HepG2 (cell line): ENCODE results near the gene PARP6. TPM values are rescaled to one million over a fixed set of nuclear protein-coding genes. Genes with fewer than 3 reads are reported as not detected.

Source experiments
- AGO1 ChIP-seq: fragments of 200-400 bp; formaldehyde crosslinking; IDR thresholded peaks from 2 replicates; pipeline ENCODE4 v1.6.1; 2017; ENCODE audit warnings: mild to moderate bottlenecking, low read depth, low read length, moderate library complexity; ENCODE audit not compliant: poor library complexity, severe bottlenecking
- CREM ChIP-seq, 2 experiments: sonication (generic) in 1 of 2; formaldehyde crosslinking in 1 of 2; IDR thresholded peaks; 2 replicates each; pipeline versions ENCODE4 v1.4.0 to v1.6.1; 2016 to 2020; ENCODE audit warnings: antibody characterized with exemption in 1 of 2, mild to moderate bottlenecking in 1 of 2, missing genetic modification reagents in 1 of 2
- EP300 ChIP-seq, 3 experiments: sonication (generic) in 1 of 3; formaldehyde crosslinking in 1 of 3; IDR thresholded peaks; 2 replicates each; pipeline versions ENCODE4 v1.5.1 to v1.6.1; 2011 to 2020; ENCODE audit warnings: low read depth in 2 of 3, low read length in 2 of 3, borderline replicate concordance in 1 of 3, improper control_type of control experiment in 1 of 3, mild to moderate bottlenecking in 1 of 3, missing genetic modification reagents in 1 of 3, moderate library complexity in 1 of 3
- ERF ChIP-seq: IDR thresholded peaks from 2 replicates; pipeline ENCODE4 v1.6.1; 2018; ENCODE audit warnings: missing biosample characterization, missing genetic modification reagents
- FOSL2 ChIP-seq: sonication (generic); formaldehyde crosslinking; IDR thresholded peaks from 2 replicates; pipeline ENCODE4 v1.4.0; 2020; ENCODE audit warnings: missing genetic modification reagents
- HNF4A ChIP-seq: sonication (generic); formaldehyde crosslinking; IDR thresholded peaks from 2 replicates; pipeline ENCODE4 v1.4.0; 2020; ENCODE audit warnings: missing genetic modification reagents
- JUN ChIP-seq: sonication (generic); formaldehyde crosslinking; IDR thresholded peaks from 2 replicates; pipeline ENCODE4 v1.4.0; 2020; ENCODE audit warnings: mild to moderate bottlenecking, missing genetic modification reagents
- MZF1 ChIP-seq: sonication (generic); formaldehyde crosslinking; IDR thresholded peaks from 2 replicates; pipeline ENCODE4 v1.8.1; 2023; ENCODE audit warnings: mild to moderate bottlenecking, missing genetic modification reagents, borderline replicate concordance
- NCOR1 ChIP-seq: fragments of 200-600 bp; sonication (generic); IDR thresholded peaks from 2 replicates; pipeline ENCODE4 v1.7.0; 2017; ENCODE audit warnings: antibody characterized with exemption, low read length, borderline replicate concordance
- SP2 ChIP-seq: sonication (generic); formaldehyde crosslinking; IDR thresholded peaks from 2 replicates; pipeline ENCODE4 v1.5.1; 2020; ENCODE audit warnings: mild to moderate bottlenecking, missing genetic modification reagents
- ZFP82 ChIP-seq: sonication (generic); formaldehyde crosslinking; IDR thresholded peaks from 2 replicates; pipeline ENCODE4 v1.5.1; 2020; ENCODE audit warnings: mild to moderate bottlenecking, missing genetic modification reagents, borderline replicate concordance
- ZNF234 ChIP-seq: sonication (generic); formaldehyde crosslinking; conservative IDR thresholded peaks from 2 replicates; pipeline ENCODE4 v1.5.1; 2020; ENCODE audit warnings: mild to moderate bottlenecking, missing genetic modification reagents
- ZNF34 ChIP-seq: sonication (generic); formaldehyde crosslinking; IDR thresholded peaks from 2 replicates; pipeline ENCODE4 v1.4.0; 2020; ENCODE audit warnings: mild to moderate bottlenecking, missing genetic modification reagents, borderline replicate concordance
- ZNF343 ChIP-seq: sonication (generic); formaldehyde crosslinking; IDR thresholded peaks from 2 replicates; pipeline ENCODE4 v1.4.0; 2020; ENCODE audit warnings: mild to moderate bottlenecking, missing genetic modification reagents
- ZNF496 ChIP-seq: sonication (generic); formaldehyde crosslinking; IDR thresholded peaks from 2 replicates; pipeline ENCODE4 v1.8.1; 2023; ENCODE audit warnings: mild to moderate bottlenecking, moderate library complexity, missing genetic modification reagents; ENCODE audit not compliant: insufficient replicate concordance
- ZNF501 ChIP-seq: sonication (generic); formaldehyde crosslinking; IDR thresholded peaks from 2 replicates; pipeline ENCODE4 v1.5.1; 2020; ENCODE audit warnings: mild to moderate bottlenecking, moderate library complexity, missing genetic modification reagents
- ZNF605 ChIP-seq: sonication (generic); formaldehyde crosslinking; IDR thresholded peaks from 2 replicates; pipeline ENCODE4 v1.8.0; 2022; ENCODE audit warnings: mild to moderate bottlenecking, missing genetic modification reagents
- ZNF672 ChIP-seq: sonication (generic); formaldehyde crosslinking; IDR thresholded peaks from 2 replicates; pipeline ENCODE4 v1.8.1; 2022; ENCODE audit warnings: missing genetic modification reagents
- ZNF761 ChIP-seq: sonication (generic); formaldehyde crosslinking; conservative IDR thresholded peaks from 2 replicates; pipeline ENCODE4 v1.4.0; 2020; ENCODE audit warnings: mild to moderate bottlenecking, missing genetic modification reagents
- ZNF775 ChIP-seq: sonication (generic); formaldehyde crosslinking; IDR thresholded peaks from 2 replicates; pipeline ENCODE4 v1.4.0; 2020; ENCODE audit warnings: missing genetic modification reagents, mild to moderate bottlenecking, moderate library complexity, borderline replicate concordance
- ZNF777 ChIP-seq: sonication (generic); formaldehyde crosslinking; IDR thresholded peaks from 2 replicates; pipeline ENCODE4 v1.4.0; 2020; ENCODE audit warnings: missing genetic modification reagents
- ZNF782 ChIP-seq: sonication (generic); formaldehyde crosslinking; IDR thresholded peaks from 2 replicates; pipeline ENCODE4 v1.4.0; 2020; ENCODE audit warnings: missing genetic modification reagents, mild to moderate bottlenecking, borderline replicate concordance
- polyA plus RNA-seq, 8 experiments: library from polyadenylated mRNA; depleted of rRNA in 3 of 8; stranded (reverse) in 7 of 8; unstranded in 1 of 8; fragments of >200 nt; fragmentation: Illumina TruSeq in 4 of 8; extraction: Trizol in 4 of 8; gene quantifications; 2 replicates each; pipeline versions ENCODE4 v1.2.1 to v1.2.3, GENCODE V29; 2011 to 2016; ENCODE audit warnings: low read depth in 4 of 8, missing spikeins in 1 of 8, mixed read lengths in 1 of 8; ENCODE audit not compliant: insufficient read depth in 1 of 8
- total RNA-seq, 5 experiments: library from RNA; depleted of rRNA; stranded (reverse); fragments of >200 nt; fragmentation: Illumina TruSeq; extraction: Trizol; gene quantifications; 2 replicates each; pipeline ENCODE4 v1.2.3, GENCODE V29; 2016; ENCODE audit warnings: low read depth in 1 of 5
- TF ChIP-seq, protein P1 (sequence below): sonication (generic); formaldehyde crosslinking; IDR thresholded peaks from 2 replicates; pipeline ENCODE4 v1.4.0; 2020; ENCODE audit warnings: mild to moderate bottlenecking, missing genetic modification reagents
- TF ChIP-seq, protein P2 (sequence below): sonication (generic); formaldehyde crosslinking; IDR thresholded peaks from 2 replicates; pipeline ENCODE4 v1.8.0; 2022; ENCODE audit warnings: mild to moderate bottlenecking, missing genetic modification reagents; ENCODE audit not compliant: insufficient replicate concordance
- TF ChIP-seq, protein P3 (sequence below): IDR thresholded peaks from 2 replicates; pipeline ENCODE4 v1.6.1; 2016; ENCODE audit warnings: low read depth, borderline replicate concordance
- TF ChIP-seq, protein P4 (sequence below): sonication (generic); formaldehyde crosslinking; IDR thresholded peaks from 2 replicates; pipeline ENCODE4 v1.8.1; 2022; ENCODE audit warnings: mild to moderate bottlenecking, missing genetic modification reagents

The PARP6 gene
- total and polyA plus RNA-seq, 2 of the 13 experiments (the other 11 are each of a cell fraction or from before 2014, with no cell fraction given) = 0.22 to 0.87 TPM

DNA sequence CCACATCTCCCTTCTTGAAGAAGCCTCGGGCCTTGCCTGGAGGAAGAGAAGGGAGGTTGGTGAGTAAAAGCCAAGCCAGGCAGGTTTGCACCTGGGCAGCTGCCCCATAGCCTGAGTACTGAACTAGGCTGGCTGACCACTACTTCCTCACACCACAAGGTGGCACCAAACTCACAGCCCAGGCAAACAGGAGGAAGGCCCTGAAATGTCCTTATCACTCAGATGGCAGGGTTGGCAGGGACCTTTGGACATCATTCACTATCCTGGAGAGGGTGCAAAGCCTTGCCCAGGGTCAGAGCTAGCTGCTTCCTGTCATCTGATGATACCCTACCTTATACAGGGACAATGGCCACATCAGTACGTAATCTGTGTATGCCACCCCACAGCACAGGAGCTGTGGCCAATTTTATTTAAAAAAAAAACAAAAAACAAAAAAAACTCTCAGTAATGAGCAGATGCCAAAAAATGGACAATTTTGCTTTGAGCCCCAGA is 72.6 kb downstream of the PARP6 start (continued):
- TF ChIP-seq FOSL2 (CRISPR knock-in tag) = 0 out of 2 replicates have a peak, but pooled peaks have one; percentile 33
- TF ChIP-seq, protein P1, sequence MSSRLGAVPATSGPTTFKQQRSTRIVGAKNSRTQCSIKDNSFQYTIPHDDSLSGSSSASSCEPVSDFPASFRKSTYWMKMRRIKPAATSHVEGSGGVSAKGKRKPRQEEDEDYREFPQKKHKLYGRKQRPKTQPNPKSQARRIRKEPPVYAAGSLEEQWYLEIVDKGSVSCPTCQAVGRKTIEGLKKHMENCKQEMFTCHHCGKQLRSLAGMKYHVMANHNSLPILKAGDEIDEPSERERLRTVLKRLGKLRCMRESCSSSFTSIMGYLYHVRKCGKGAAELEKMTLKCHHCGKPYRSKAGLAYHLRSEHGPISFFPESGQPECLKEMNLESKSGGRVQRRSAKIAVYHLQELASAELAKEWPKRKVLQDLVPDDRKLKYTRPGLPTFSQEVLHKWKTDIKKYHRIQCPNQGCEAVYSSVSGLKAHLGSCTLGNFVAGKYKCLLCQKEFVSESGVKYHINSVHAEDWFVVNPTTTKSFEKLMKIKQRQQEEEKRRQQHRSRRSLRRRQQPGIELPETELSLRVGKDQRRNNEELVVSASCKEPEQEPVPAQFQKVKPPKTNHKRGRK (CRISPR knock-in tag) = no peak
- TF ChIP-seq AGO1 = no peak
- no peak for TF ChIP-seq ZNF34 (CRISPR knock-in tag)
- TF ChIP-seq ZNF775 = no peak
- TF ChIP-seq, protein P2, sequence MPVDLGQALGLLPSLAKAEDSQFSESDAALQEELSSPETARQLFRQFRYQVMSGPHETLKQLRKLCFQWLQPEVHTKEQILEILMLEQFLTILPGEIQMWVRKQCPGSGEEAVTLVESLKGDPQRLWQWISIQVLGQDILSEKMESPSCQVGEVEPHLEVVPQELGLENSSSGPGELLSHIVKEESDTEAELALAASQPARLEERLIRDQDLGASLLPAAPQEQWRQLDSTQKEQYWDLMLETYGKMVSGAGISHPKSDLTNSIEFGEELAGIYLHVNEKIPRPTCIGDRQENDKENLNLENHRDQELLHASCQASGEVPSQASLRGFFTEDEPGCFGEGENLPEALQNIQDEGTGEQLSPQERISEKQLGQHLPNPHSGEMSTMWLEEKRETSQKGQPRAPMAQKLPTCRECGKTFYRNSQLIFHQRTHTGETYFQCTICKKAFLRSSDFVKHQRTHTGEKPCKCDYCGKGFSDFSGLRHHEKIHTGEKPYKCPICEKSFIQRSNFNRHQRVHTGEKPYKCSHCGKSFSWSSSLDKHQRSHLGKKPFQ (CRISPR knock-in tag) = no peak
- TF ChIP-seq ZNF343 = no peak
- TF ChIP-seq ZNF761 (CRISPR knock-in tag) = no peak
- TF ChIP-seq ZNF605 = no peak
- no peak for TF ChIP-seq CREM (IDR thresholded peaks at IDR 0.05)
- no peak for TF ChIP-seq CREM (CRISPR knock-in tag; IDR thresholded peaks at IDR 0.05)
- no peak for TF ChIP-seq JUN (CRISPR knock-in tag)
- TF ChIP-seq ERF (CRISPR knock-in tag) = 0 out of 2 replicates have a peak, but pooled peaks have one; percentile 44
- TF ChIP-seq SP2 (CRISPR knock-in tag) = no peak
- no peak for TF ChIP-seq MZF1 (CRISPR knock-in tag)
- TF ChIP-seq ZNF234 = no peak
- no peak for TF ChIP-seq ZNF672 (CRISPR knock-in tag)
- no peak for TF ChIP-seq ZNF496 (CRISPR knock-in tag)
- TF ChIP-seq, protein P3, sequence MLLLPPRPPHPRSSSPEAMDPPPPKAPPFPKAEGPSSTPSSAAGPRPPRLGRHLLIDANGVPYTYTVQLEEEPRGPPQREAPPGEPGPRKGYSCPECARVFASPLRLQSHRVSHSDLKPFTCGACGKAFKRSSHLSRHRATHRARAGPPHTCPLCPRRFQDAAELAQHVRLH = no peak
- no peak for TF ChIP-seq ZFP82 (CRISPR knock-in tag)
- TF ChIP-seq ZNF782 (CRISPR knock-in tag) = no peak
- 0 out of 2 replicates have a peak, but pooled peaks have one; percentile 22 for TF ChIP-seq ZNF777 (CRISPR knock-in tag)
- TF ChIP-seq EP300 (IDR thresholded peaks at IDR 0.05; ENCODE audit: low read depth in 2 of 2, low read length in 2 of 2) = 0 out of 4 replicates have a peak, but pooled peaks of 1 of the 2 experiments have one; percentile 11
- no peak for TF ChIP-seq EP300 (CRISPR knock-in tag; IDR thresholded peaks at IDR 0.05; ENCODE audit: borderline replicate concordance)
- no peak for TF ChIP-seq NCOR1
- TF ChIP-seq, protein P4, sequence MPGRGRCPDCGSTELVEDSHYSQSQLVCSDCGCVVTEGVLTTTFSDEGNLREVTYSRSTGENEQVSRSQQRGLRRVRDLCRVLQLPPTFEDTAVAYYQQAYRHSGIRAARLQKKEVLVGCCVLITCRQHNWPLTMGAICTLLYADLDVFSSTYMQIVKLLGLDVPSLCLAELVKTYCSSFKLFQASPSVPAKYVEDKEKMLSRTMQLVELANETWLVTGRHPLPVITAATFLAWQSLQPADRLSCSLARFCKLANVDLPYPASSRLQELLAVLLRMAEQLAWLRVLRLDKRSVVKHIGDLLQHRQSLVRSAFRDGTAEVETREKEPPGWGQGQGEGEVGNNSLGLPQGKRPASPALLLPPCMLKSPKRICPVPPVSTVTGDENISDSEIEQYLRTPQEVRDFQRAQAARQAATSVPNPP (CRISPR knock-in tag) = no peak
- peak; percentile 67 for TF ChIP-seq HNF4A (CRISPR knock-in tag)
- TF ChIP-seq ZNF501 = no peak
